ENCODE data around the gene LILRB2. TPM values are rescaled to one million over a fixed set of nuclear protein-coding genes. Genes with fewer than 3 reads are reported as not detected.

Gene LILRB2
- total and polyA plus RNA-seq, 2 donors (not counting 3 experiments of a cell fraction or from before 2014, with no cell fraction given) = not detected

GRCh38 chr19:54316746-54317107 lies 35.8 kb upstream of the LILRB2 start:
- intact Hi-C loops (cut with micrococcal nuclease) = no loop called here
- FAIRE-seq (no peak), DNase-seq (ENCODE audit: low read depth, low spot score) (no peak)
- dilution Hi-C loops (cut with MboI; ENCODE audit: extremely low pct_ligation_motif_present, low sequenced_read_pairs) = no loop called here
- Histone ChIP-seq H4K20me1 (replicated peaks; ENCODE audit: control insufficient read depth, extremely low read depth, insufficient read depth, low read length) (no peaks in the 10 kb centered on the region), H3K27ac (ENCODE audit: insufficient read depth, low read depth, low read length) (no peak overlapping the region), H3K4me3 (replicated peaks in 1 of 3; ENCODE audit: insufficient read depth in 1 of 3, low read depth in 1 of 3, low read length in 3 of 3) (no peak overlapping the region), H2AFZ (ENCODE audit: low read depth, low read length) (no peak overlapping the region), H3K4me1 (ENCODE audit: control insufficient read depth, extremely low read depth, insufficient read depth, low read length) (no peaks in the 10 kb centered on the region), H3K9ac (replicated peaks; ENCODE audit: extremely low read depth, insufficient read depth, low read length) (no peak overlapping the region), H3K4me2 (ENCODE audit: insufficient read depth, low read length) (no peak overlapping the region), H3K36me3 (ENCODE audit: control insufficient read depth in 2 of 2, extremely low read depth in 1 of 2, insufficient read depth in 2 of 2, low read length in 2 of 2) (no peaks in the 10 kb centered on the region), H3K27me3 (ENCODE audit: control insufficient read depth in 2 of 2, insufficient read depth in 2 of 2, low read length in 2 of 2) (no peaks in the 10 kb centered on the region), H3K9me1 (replicated peaks; ENCODE audit: control insufficient read depth, extremely low read depth, insufficient read depth, low read length) (no peaks in the 10 kb centered on the region), H3K9me3 (replicated peaks; ENCODE audit: control insufficient read depth, insufficient read depth, low read length) (no peaks in the 10 kb centered on the region), H3K79me2 (ENCODE audit: control insufficient read depth, insufficient read depth, low read length) (no peaks in the 10 kb centered on the region)
- ChIA-PET CTCF (interaction anchor here (0.8 to 1.3 kb wide), 3 partner anchors 8 to 51 kb away, joined by 3 read pairs; no protein-coding TSS in a partner anchor), POLR2A (no interaction called here)
- BruUV-seq (replicated peaks) = no TSS peak
- TF ChIP-seq JUN (IDR thresholded peaks at IDR 0.05; ENCODE audit: borderline replicate concordance, insufficient read depth, insufficient read length, low read depth) (no peak), FOS (IDR thresholded peaks at IDR 0.05; ENCODE audit: borderline replicate concordance, insufficient read depth, low read length) (no peak), MAX (IDR thresholded peaks at IDR 0.05; ENCODE audit: insufficient read depth, insufficient read length) (no peak), MYC (IDR thresholded peaks at IDR 0.05; ENCODE audit: low read depth, low read length) (no peak), POLR2AphosphoS5 (IDR thresholded peaks at IDR 0.05; ENCODE audit: insufficient read depth, low read depth, low read length) (no peak), EZH2 (IDR thresholded peaks at IDR 0.05; ENCODE audit: borderline replicate concordance, low read depth, low read length, severe bottlenecking) (no peak), GATA2 (IDR thresholded peaks at IDR 0.05; ENCODE audit: insufficient read depth, insufficient read length, low read depth, low read length) (no peak), CTCF (IDR thresholded peaks at IDR 0.05; ENCODE audit: extremely low read depth in 1 of 2, insufficient read depth in 1 of 2, low read depth in 1 of 2, low read length in 2 of 2) (no peak), POLR2A (IDR thresholded peaks at IDR 0.05; ENCODE audit: low read depth, low read length) (no peak)

Data from endothelial cell of umbilical vein (primary cell).